B cell (primary cell): ENCODE measurements around the gene MED6. TPM values are rescaled to one million over a fixed set of nuclear protein-coding genes. Genes with fewer than 3 reads are reported as not detected.

Source experiments
- ATAC-seq: fragments of 200-7000 bp; cut with Tn5 transposase; one replicate; pipeline ENCODE4 v1.10.0; 2021; ENCODE audit warnings: low read depth, mild to moderate bottlenecking, moderate number of reproducible peaks, moderate library complexity
- CTCF ChIA-PET: fragments of 350-600 bp; sonication (Branson Sonifier 250); formaldehyde crosslinking; loops from one replicate; lab custom pipeline; 2021; ENCODE audit warnings: antibody characterized with exemption, inconsistent platforms; lab: Charles Lee
- POLR2A ChIA-PET: fragments of 350-600 bp; sonication (Branson Sonifier 250); formaldehyde crosslinking; loops from one replicate; lab custom pipeline; 2021; ENCODE audit warnings: antibody characterized with exemption; lab: Charles Lee
- DNase-seq: peaks from one replicate; pipeline ENCODE4 v3.0.0; 2013
- H2AFZ ChIP-seq: 2 replicates; pipeline ENCODE4 v1.6.1; 2012; ENCODE audit warnings: mild to moderate bottlenecking, low read depth, low read length; ENCODE audit not compliant: insufficient read depth, poor library complexity, severe bottlenecking
- H3K27ac ChIP-seq, 2 donors: 1 replicate in 1 of 2; 2 replicates in 1 of 2; pipeline ENCODE4 v1.5.1; 2012 to 2013; ENCODE audit warnings: low read length in 2 of 2, mild to moderate bottlenecking in 2 of 2, moderate library complexity in 1 of 2
- H3K27me3 ChIP-seq, 4 experiments: fragments of 200-600 bp in 1 of 4; sonication (generic) in 1 of 4; replicated peaks in 1 of 4; 1 replicate in 2 of 4; 2 replicates in 2 of 4; pipeline versions ENCODE4 v1.6.1 to v1.7.0; 2013 to 2016; ENCODE audit warnings: low read length in 3 of 4, mild to moderate bottlenecking in 2 of 4, mixed read lengths in 1 of 4, moderate library complexity in 1 of 4; ENCODE audit not compliant: insufficient read depth in 4 of 4, control insufficient read depth in 3 of 4; ENCODE audit errors: control extremely low read depth in 1 of 4
- H3K36me3 ChIP-seq, 2 experiments: replicated peaks in 1 of 2; 1 replicate in 1 of 2; 2 replicates in 1 of 2; pipeline versions ENCODE4 v1.6.1 to v1.7.1; 2013; ENCODE audit warnings: low read length in 1 of 2; ENCODE audit not compliant: insufficient read depth in 2 of 2, control insufficient read depth in 1 of 2; ENCODE audit errors: control extremely low read depth in 1 of 2, extremely low read depth in 1 of 2
- H3K4me1 ChIP-seq, 2 donors: fragments of 200-600 bp in 1 of 2; sonication (generic) in 1 of 2; 1 replicate in 1 of 2; 2 replicates in 1 of 2; pipeline versions ENCODE4 v1.5.1 to v1.6.1; 2013 to 2017; ENCODE audit warnings: low read length in 2 of 2; ENCODE audit not compliant: control insufficient read depth in 2 of 2, insufficient read depth in 2 of 2
- H3K4me2 ChIP-seq: replicated peaks from 2 replicates; pipeline ENCODE3; 2012; ENCODE audit warnings: mild to moderate bottlenecking, low read depth, low read length; ENCODE audit not compliant: poor library complexity, severe bottlenecking
- H3K4me3 ChIP-seq, 5 experiments: fragments of 200-600 bp in 1 of 5; sonication (generic) in 1 of 5; 1 replicate in 3 of 5; 2 replicates in 2 of 5; pipeline versions ENCODE4 v1.5.1 to v1.7.0; 2011 to 2016; ENCODE audit warnings: low read length in 4 of 5, mild to moderate bottlenecking in 4 of 5, low read depth in 2 of 5, control low read depth in 1 of 5, moderate library complexity in 1 of 5; ENCODE audit not compliant: insufficient read depth in 1 of 5; ENCODE audit errors: control extremely low read depth in 1 of 5, extremely low read depth in 1 of 5
- H3K79me2 ChIP-seq: fragments of 200-600 bp; sonication (generic); one replicate; pipeline ENCODE4 v1.6.0; 2016; ENCODE audit warnings: low read length; ENCODE audit not compliant: control insufficient read depth, insufficient read depth
- H3K9ac ChIP-seq: fragments of 200-600 bp; sonication (generic); 2 replicates; pipeline ENCODE4 v1.6.1; 2017; ENCODE audit warnings: mild to moderate bottlenecking, low read length, moderate library complexity
- H3K9me3 ChIP-seq, 3 donors: one replicate each; pipeline versions ENCODE4 v1.6.1 to v1.7.1; 2013; ENCODE audit warnings: low read length in 2 of 3; ENCODE audit not compliant: control insufficient read depth in 2 of 3, insufficient read depth in 1 of 3; ENCODE audit errors: control extremely low read depth in 1 of 3
- H4K20me1 ChIP-seq: 2 replicates; pipeline ENCODE4 v1.6.0; 2012; ENCODE audit warnings: mild to moderate bottlenecking, low read length; ENCODE audit not compliant: insufficient read depth, control insufficient read depth, poor library complexity, severe bottlenecking
- H3K27ac Mint-ChIP-seq: one replicate; pipeline ENCODE4 v1.8.0; 2021; ENCODE audit warnings: mixed read lengths
- H3K27me3 Mint-ChIP-seq: one replicate; pipeline ENCODE4 v1.8.0; 2021; ENCODE audit warnings: mixed read lengths
- H3K4me1 Mint-ChIP-seq: one replicate; pipeline ENCODE4 v1.8.0; 2021; ENCODE audit warnings: mixed read lengths
- H3K4me3 Mint-ChIP-seq: one replicate; pipeline ENCODE4 v1.8.0; 2021; ENCODE audit warnings: mixed read lengths
- H3K9me3 Mint-ChIP-seq: one replicate; pipeline ENCODE4 v1.8.0; 2022; ENCODE audit warnings: mixed read lengths; ENCODE audit not compliant: insufficient read depth
- CTCF ChIP-seq: fragments of 200-600 bp; IDR thresholded peaks from one replicate; pipeline ENCODE4 v1.8.0; 2022; ENCODE audit warnings: antibody characterized with exemption, mild to moderate bottlenecking
- EZH2 ChIP-seq: IDR thresholded peaks from 2 replicates; pipeline ENCODE4 v1.6.1; 2012; ENCODE audit warnings: borderline replicate concordance, low read depth, mild to moderate bottlenecking, moderate library complexity, low read length; ENCODE audit not compliant: insufficient read depth, poor library complexity, severe bottlenecking
- WGBS: methylation state at CpG from one replicate; pipeline ENCODE4 v1.1.5; 2013; ENCODE audit warnings: missing lambda C conversion rate; ENCODE audit not compliant: insufficient coverage; 5-methylcytosine and 5-hydroxymethylcytosine counted together
- intact Hi-C: fragments of 100-400 bp; cut with micrococcal nuclease; formaldehyde crosslinking; loops from one replicate; pipeline ENCODE4 v1.10.0; 2022
- polyA plus RNA-seq: library from polyadenylated mRNA; depleted of rRNA; stranded (reverse); fragments of >200 nt; gene quantifications from 2 replicates; pipeline ENCODE4 v1.2.3, GENCODE V29; 2012
- total RNA-seq, 2 donors: library from RNA; stranded (reverse); fragments of 120-200 nt in 1 of 2; gene quantifications; 1 replicate in 1 of 2; 2 replicates in 1 of 2; pipeline versions ENCODE4 v1.2.3 to v1.2.4, GENCODE V29; 2013 to 2022

The MED6 gene
- total and polyA plus RNA-seq, 2 donors (not counting 1 experiment from before 2014, with no cell fraction given), result 30.4 to 71.0 TPM

DNA sequence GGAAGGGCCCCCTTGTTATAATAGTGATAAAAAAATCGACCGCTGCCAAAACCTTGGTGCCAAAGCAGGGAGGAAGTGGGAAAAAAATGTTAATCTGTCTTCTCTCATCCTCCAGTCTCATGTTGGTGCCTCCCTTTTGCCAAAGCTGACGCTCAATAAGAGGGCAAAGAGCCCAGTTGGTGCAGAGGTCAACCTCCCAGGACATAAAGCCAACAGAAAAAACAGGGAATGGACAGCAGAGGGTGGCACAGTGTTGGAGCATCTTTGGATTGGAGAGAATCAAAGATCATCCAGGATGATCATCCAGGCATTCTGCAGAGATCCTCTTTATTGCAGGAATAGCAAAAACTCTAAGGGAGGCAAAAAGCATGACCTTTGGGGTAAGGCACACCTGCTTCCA, 31.5 kb upstream of the MED6 start:
- ChIA-PET CTCF (interaction anchor here (1.3 to 3.1 kb wide), 3 partner anchors 79 to 185 kb away, joined by 4 to 21 read pairs (median 4); no protein-coding TSS in a partner anchor), POLR2A (no interaction called here)
- Histone ChIP-seq H4K20me1 (no peaks in the 10 kb centered on the region), H3K9ac (no peak overlapping the region), H3K79me2 (peaks cover 4% of the 10 kb centered on the region), H3K27me3 (no peaks in the 10 kb centered on the region), H3K36me3 (peaks cover 0 to 10% of the 10 kb centered on the region in 2 experiments), H3K4me1 (peaks cover 9 to 15% of the 10 kb centered on the region in 2 donors), H3K4me3 (no peak overlapping the region), H2AFZ (no peak overlapping the region), H3K4me2 (no peak overlapping the region), H3K27ac (no peak overlapping the region), H3K9me3 (peaks cover 7 to 15% (median 13%) of the 10 kb centered on the region in 3 donors)
- no peak for TF ChIP-seq CTCF
- no peak for TF ChIP-seq EZH2
- no peak for ATAC-seq
- H3K27ac Mint-ChIP-seq, result no peak overlapping the region
- peaks cover 4% of the 10 kb centered on the region for H3K9me3 Mint-ChIP-seq
- no peak overlapping the region for H3K4me3 Mint-ChIP-seq
- no CpG with 5 or more reads among the region's 3 CpGs for WGBS
- DNase-seq, result no peak
- intact Hi-C loops, result no loop called here
- H3K4me1 Mint-ChIP-seq, result peaks cover 12% of the 10 kb centered on the region
- no peaks in the 10 kb centered on the region for H3K27me3 Mint-ChIP-seq

- Histone ChIP-seq H3K4me2 (no peak overlapping the region), H3K9ac (no peak overlapping the region), H4K20me1 (no peaks in the 10 kb centered on the region), H3K27me3 (no peaks in the 10 kb centered on the region), H3K4me1 (peaks cover 7 to 10% of the 10 kb centered on the region in 2 donors), H3K36me3 (peaks cover 0 to 3% of the 10 kb centered on the region in 2 experiments), H3K9me3 (peaks cover 3 to 13% (median 6%) of the 10 kb centered on the region in 3 donors), H3K4me3 (no peak overlapping the region), H2AFZ (no peak overlapping the region), H3K27ac (peak overlapping the region in 1 of 2 donors; percentile 38), H3K79me2 (peaks cover 31% of the 10 kb centered on the region)
- DNase-seq (no peak), ATAC-seq (no peak)
- Mint-ChIP-seq H3K4me1 (peaks cover 22% of the 10 kb centered on the region), H3K27ac (no peak overlapping the region), H3K27me3 (no peaks in the 10 kb centered on the region), H3K4me3 (no peak overlapping the region), H3K9me3 (peaks cover 2% of the 10 kb centered on the region)
- TF ChIP-seq EZH2, result no peak
- no peak for TF ChIP-seq CTCF
- intact Hi-C loops, result no loop called here
- 67% methylated on average over 1 of the region's 1 CpG for WGBS
- POLR2A ChIA-PET, result no interaction called here
- CTCF ChIA-PET, result interaction anchor here (0.6 to 11.1 kb wide), 7 partner anchors 8 to 347 kb away, joined by 3 to 236 read pairs (median 3); no protein-coding TSS in a partner anchor
These were observed 24.5 kb upstream of the MED6 start for GRCh38 chr14:70624972-70625371.
